ENCODE results near the gene RNF123.

Gene RNF123

GRCh38 chr3:49650637-49651036 lies 38.7 kb upstream of the RNF123 start:
- no CpG with 5 or more reads among the region's 8 CpGs for WGBS (ENCODE audit: insufficient coverage, insufficient read length)
- Histone ChIP-seq H3K4me3 (ENCODE audit: low read length) (no peak overlapping the region), H3K9me3 (ENCODE audit: control insufficient read depth, insufficient read depth, low read length) (no peaks in the 10 kb centered on the region), H3K36me3 (ENCODE audit: control insufficient read depth, insufficient read depth, low read length) (no peaks in the 10 kb centered on the region), H3K27ac (ENCODE audit: low read length) (no peak overlapping the region), H3K27me3 (ENCODE audit: control insufficient read depth, insufficient read depth, low read length) (no peaks in the 10 kb centered on the region), H3K4me1 (ENCODE audit: control insufficient read depth, insufficient read depth, low read length) (no peaks in the 10 kb centered on the region)
- no peak for DNase-seq (ENCODE audit: low read depth, low spot score)

- no peak overlapping the region for H3K4me3 ChIP-seq (ENCODE audit: low read length)
- no peaks in the 10 kb centered on the region for H3K9me3 ChIP-seq (ENCODE audit: control insufficient read depth, insufficient read depth, low read length)
- no peaks in the 10 kb centered on the region for H3K36me3 ChIP-seq (ENCODE audit: control insufficient read depth, insufficient read depth, low read length)
- no peak overlapping the region for H3K27ac ChIP-seq (ENCODE audit: low read length)
- WGBS (ENCODE audit: insufficient coverage, insufficient read length), result no CpG with 5 or more reads among the region's 36 CpGs
- H3K4me1 ChIP-seq (ENCODE audit: control insufficient read depth, insufficient read depth, low read length), result no peaks in the 10 kb centered on the region
- H3K27me3 ChIP-seq (ENCODE audit: control insufficient read depth, insufficient read depth, low read length), result no peaks in the 10 kb centered on the region
- no peak for DNase-seq (ENCODE audit: low read depth, low spot score)
Measured at GRCh38 chr3:49652218-49652902, 37.0 kb upstream of the RNF123 start.

GRCh38 chr3:49652903-49653415 lies 36.4 kb upstream of the RNF123 start:
- DNase-seq (ENCODE audit: low read depth, low spot score), result no peak
- H3K9me3 ChIP-seq (ENCODE audit: control insufficient read depth, insufficient read depth, low read length), result no peaks in the 10 kb centered on the region
- WGBS (ENCODE audit: insufficient coverage, insufficient read length), result no CpG with 5 or more reads among the region's 21 CpGs
- no peaks in the 10 kb centered on the region for H3K4me1 ChIP-seq (ENCODE audit: control insufficient read depth, insufficient read depth, low read length)
- H3K36me3 ChIP-seq (ENCODE audit: control insufficient read depth, insufficient read depth, low read length), result no peaks in the 10 kb centered on the region
- H3K27me3 ChIP-seq (ENCODE audit: control insufficient read depth, insufficient read depth, low read length), result no peaks in the 10 kb centered on the region
- H3K27ac ChIP-seq (ENCODE audit: low read length), result no peak overlapping the region
- H3K4me3 ChIP-seq (ENCODE audit: low read length), result no peak overlapping the region

- no peaks in the 10 kb centered on the region for H3K27me3 ChIP-seq (ENCODE audit: control insufficient read depth, insufficient read depth, low read length)
- no CpG with 5 or more reads among the region's 8 CpGs for WGBS (ENCODE audit: insufficient coverage, insufficient read length)
- H3K27ac ChIP-seq (ENCODE audit: low read length), result no peak overlapping the region
- H3K4me1 ChIP-seq (ENCODE audit: control insufficient read depth, insufficient read depth, low read length), result no peaks in the 10 kb centered on the region
- no peaks in the 10 kb centered on the region for H3K9me3 ChIP-seq (ENCODE audit: control insufficient read depth, insufficient read depth, low read length)
- no peaks in the 10 kb centered on the region for H3K36me3 ChIP-seq (ENCODE audit: control insufficient read depth, insufficient read depth, low read length)
- no peak for DNase-seq (ENCODE audit: low read depth, low spot score)
- H3K4me3 ChIP-seq (ENCODE audit: low read length), result no peak overlapping the region
Measured at GRCh38 chr3:49653621-49654020, 35.7 kb upstream of the RNF123 start.

- Histone ChIP-seq H3K27ac (ENCODE audit: low read length) (no peak overlapping the region), H3K27me3 (ENCODE audit: control insufficient read depth, insufficient read depth, low read length) (no peaks in the 10 kb centered on the region), H3K9me3 (ENCODE audit: control insufficient read depth, insufficient read depth, low read length) (no peaks in the 10 kb centered on the region), H3K4me3 (ENCODE audit: low read length) (no peak overlapping the region), H3K4me1 (ENCODE audit: control insufficient read depth, insufficient read depth, low read length) (no peaks in the 10 kb centered on the region), H3K36me3 (ENCODE audit: control insufficient read depth, insufficient read depth, low read length) (no peaks in the 10 kb centered on the region)
- no CpG with 5 or more reads among the region's 17 CpGs for WGBS (ENCODE audit: insufficient coverage, insufficient read length)
- DNase-seq (ENCODE audit: low read depth, low spot score), result no peak
Measured at GRCh38 chr3:49654176-49654825, 35.1 kb upstream of the RNF123 start.

GRCh38 chr3:49654955-49655556 lies 34.3 kb upstream of the RNF123 start:
- whole genome bisulfite sequencing (ENCODE audit: insufficient coverage, insufficient read length), result no CpG with 5 or more reads among the region's 10 CpGs
- no peak overlapping the region for H3K4me3 ChIP-seq (ENCODE audit: low read length)

GRCh38 chr3:49655731-49656285 lies 33.5 kb upstream of the RNF123 start:
- no peaks in the 10 kb centered on the region for H3K9me3 ChIP-seq (ENCODE audit: control insufficient read depth, insufficient read depth, low read length)
- no peak overlapping the region for H3K4me3 ChIP-seq (ENCODE audit: low read length)
- H3K36me3 ChIP-seq (ENCODE audit: control insufficient read depth, insufficient read depth, low read length), result no peaks in the 10 kb centered on the region
- no peaks in the 10 kb centered on the region for H3K27me3 ChIP-seq (ENCODE audit: control insufficient read depth, insufficient read depth, low read length)
- no peak overlapping the region for H3K27ac ChIP-seq (ENCODE audit: low read length)
- no CpG with 5 or more reads among the region's 19 CpGs for WGBS (ENCODE audit: insufficient coverage, insufficient read length)
- no peak for DNase-seq (ENCODE audit: low read depth, low spot score)
- H3K4me1 ChIP-seq (ENCODE audit: control insufficient read depth, insufficient read depth, low read length), result no peaks in the 10 kb centered on the region

More at GRCh38 chr3:49654955-49655556, 34.3 kb upstream of the RNF123 start:
- Histone ChIP-seq H3K36me3 (ENCODE audit: control insufficient read depth, insufficient read depth, low read length) (no peaks in the 10 kb centered on the region), H3K9me3 (ENCODE audit: control insufficient read depth, insufficient read depth, low read length) (no peaks in the 10 kb centered on the region), H3K4me1 (ENCODE audit: control insufficient read depth, insufficient read depth, low read length) (no peaks in the 10 kb centered on the region), H3K27me3 (ENCODE audit: control insufficient read depth, insufficient read depth, low read length) (no peaks in the 10 kb centered on the region), H3K27ac (ENCODE audit: low read length) (no peak overlapping the region)
- no peak for DNase-seq (ENCODE audit: low read depth, low spot score)

- DNase-seq (ENCODE audit: low read depth, low spot score), result no peak
- no peak overlapping the region for H3K27ac ChIP-seq (ENCODE audit: low read length)
- no peaks in the 10 kb centered on the region for H3K36me3 ChIP-seq (ENCODE audit: control insufficient read depth, insufficient read depth, low read length)
- no peaks in the 10 kb centered on the region for H3K4me1 ChIP-seq (ENCODE audit: control insufficient read depth, insufficient read depth, low read length)
- no peak overlapping the region for H3K4me3 ChIP-seq (ENCODE audit: low read length)
- H3K9me3 ChIP-seq (ENCODE audit: control insufficient read depth, insufficient read depth, low read length), result no peaks in the 10 kb centered on the region
- H3K27me3 ChIP-seq (ENCODE audit: control insufficient read depth, insufficient read depth, low read length), result no peaks in the 10 kb centered on the region
- WGBS (ENCODE audit: insufficient coverage, insufficient read length), result no CpG with 5 or more reads among the region's 18 CpGs
Measured at GRCh38 chr3:49656541-49657112, 32.7 kb upstream of the RNF123 start.

GRCh38 chr3:49657208-49657915 lies 32.0 kb upstream of the RNF123 start:
- no peak overlapping the region for H3K4me3 ChIP-seq (ENCODE audit: low read length)
- no peaks in the 10 kb centered on the region for H3K36me3 ChIP-seq (ENCODE audit: control insufficient read depth, insufficient read depth, low read length)
- no peak overlapping the region for H3K27ac ChIP-seq (ENCODE audit: low read length)
- no peaks in the 10 kb centered on the region for H3K9me3 ChIP-seq (ENCODE audit: control insufficient read depth, insufficient read depth, low read length)
- H3K4me1 ChIP-seq (ENCODE audit: control insufficient read depth, insufficient read depth, low read length), result no peaks in the 10 kb centered on the region
- H3K27me3 ChIP-seq (ENCODE audit: control insufficient read depth, insufficient read depth, low read length), result no peaks in the 10 kb centered on the region
- no CpG with 5 or more reads among the region's 36 CpGs for WGBS (ENCODE audit: insufficient coverage, insufficient read length)
- no peak for DNase-seq (ENCODE audit: low read depth, low spot score)

- Histone ChIP-seq H3K27ac (ENCODE audit: low read length) (no peak overlapping the region), H3K4me3 (ENCODE audit: low read length) (no peak overlapping the region), H3K27me3 (ENCODE audit: control insufficient read depth, insufficient read depth, low read length) (no peaks in the 10 kb centered on the region), H3K9me3 (ENCODE audit: control insufficient read depth, insufficient read depth, low read length) (no peaks in the 10 kb centered on the region), H3K36me3 (ENCODE audit: control insufficient read depth, insufficient read depth, low read length) (no peaks in the 10 kb centered on the region), H3K4me1 (ENCODE audit: control insufficient read depth, insufficient read depth, low read length) (no peaks in the 10 kb centered on the region)
- no CpG with 5 or more reads among the region's 2 CpGs for WGBS (ENCODE audit: insufficient coverage, insufficient read length)
- no peak for DNase-seq (ENCODE audit: low read depth, low spot score)
Measured at GRCh38 chr3:49658711-49659110, 30.6 kb upstream of the RNF123 start.
